ENCODE data around the gene XAF1.

Gene XAF1, protein sequence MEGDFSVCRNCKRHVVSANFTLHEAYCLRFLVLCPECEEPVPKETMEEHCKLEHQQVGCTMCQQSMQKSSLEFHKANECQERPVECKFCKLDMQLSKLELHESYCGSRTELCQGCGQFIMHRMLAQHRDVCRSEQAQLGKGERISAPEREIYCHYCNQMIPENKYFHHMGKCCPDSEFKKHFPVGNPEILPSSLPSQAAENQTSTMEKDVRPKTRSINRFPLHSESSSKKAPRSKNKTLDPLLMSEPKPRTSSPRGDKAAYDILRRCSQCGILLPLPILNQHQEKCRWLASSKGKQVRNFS

DNA sequence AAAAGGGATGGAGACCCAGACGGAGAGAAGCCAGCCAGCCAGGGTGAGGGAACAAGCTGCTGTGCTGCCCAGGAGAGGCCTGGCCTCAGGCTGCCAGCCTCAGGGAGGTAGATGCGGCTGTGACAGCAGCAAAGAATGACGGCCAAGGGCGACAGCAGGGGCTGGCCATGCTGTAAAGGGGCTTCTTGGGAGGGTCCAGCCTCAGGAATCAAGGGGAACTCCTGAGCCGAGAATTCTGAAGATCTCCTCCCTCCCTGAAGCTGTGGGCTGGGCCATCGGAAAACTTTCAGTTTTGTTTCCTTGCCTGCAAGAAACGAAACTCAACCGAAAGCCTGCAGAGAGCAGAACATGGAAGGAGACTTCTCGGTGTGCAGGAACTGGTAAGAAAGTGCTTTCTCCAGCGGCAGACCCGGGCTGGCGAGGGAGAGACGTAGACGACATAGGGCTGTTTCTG, at the start of gene XAF1:
Gene XAF1, plus strand, starts transcription at position 316 of the 454 bp plus-strand sequence. Its CDS starts 33 bp downstream, at position 349.
- Histone ChIP-seq H3K27me3 (ENCODE audit: low read depth, low read length) (no peaks in the 10 kb centered on the region), H3K4me1 (ENCODE audit: low read length) (peaks cover 6% of the 10 kb centered on the region; the same call in 1 of the 2 replicates), H2AFZ (ENCODE audit: low read depth, low read length) (peak within 1 kb of the TSS; percentile 75; the same call in 1 of the 2 replicates), H3K27ac (ENCODE audit: low read length) (no peak within 1 kb of the TSS), H3K9me3 (ENCODE audit: insufficient read depth, low read length) (no peaks in the 10 kb centered on the region), H3K9ac (ENCODE audit: low read length) (peak within 1 kb of the TSS; percentile 19; the same call in 1 of the 2 replicates), H3K4me2 (ENCODE audit: low read length) (peak within 1 kb of the TSS; percentile 64), H3K79me2 (ENCODE audit: low read length) (no peaks in the 10 kb centered on the region), H3K4me3 (ENCODE audit: low read length) (peak within 1 kb of the TSS; percentile 67), H4K20me1 (ENCODE audit: insufficient read depth, low read length) (no peaks in the 10 kb centered on the region), H3K36me3 (replicated peaks; ENCODE audit: low read depth, low read length) (no peaks in the 10 kb centered on the region)
- no peak for TF ChIP-seq EZH2phosphoT487 (IDR thresholded peaks at IDR 0.05; ENCODE audit: low read depth)
- TF ChIP-seq, protein P1, sequence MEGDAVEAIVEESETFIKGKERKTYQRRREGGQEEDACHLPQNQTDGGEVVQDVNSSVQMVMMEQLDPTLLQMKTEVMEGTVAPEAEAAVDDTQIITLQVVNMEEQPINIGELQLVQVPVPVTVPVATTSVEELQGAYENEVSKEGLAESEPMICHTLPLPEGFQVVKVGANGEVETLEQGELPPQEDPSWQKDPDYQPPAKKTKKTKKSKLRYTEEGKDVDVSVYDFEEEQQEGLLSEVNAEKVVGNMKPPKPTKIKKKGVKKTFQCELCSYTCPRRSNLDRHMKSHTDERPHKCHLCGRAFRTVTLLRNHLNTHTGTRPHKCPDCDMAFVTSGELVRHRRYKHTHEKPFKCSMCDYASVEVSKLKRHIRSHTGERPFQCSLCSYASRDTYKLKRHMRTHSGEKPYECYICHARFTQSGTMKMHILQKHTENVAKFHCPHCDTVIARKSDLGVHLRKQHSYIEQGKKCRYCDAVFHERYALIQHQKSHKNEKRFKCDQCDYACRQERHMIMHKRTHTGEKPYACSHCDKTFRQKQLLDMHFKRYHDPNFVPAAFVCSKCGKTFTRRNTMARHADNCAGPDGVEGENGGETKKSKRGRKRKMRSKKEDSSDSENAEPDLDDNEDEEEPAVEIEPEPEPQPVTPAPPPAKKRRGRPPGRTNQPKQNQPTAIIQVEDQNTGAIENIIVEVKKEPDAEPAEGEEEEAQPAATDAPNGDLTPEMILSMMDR (IDR thresholded peaks at IDR 0.05; ENCODE audit: low read depth, low read length): no peak

DNA sequence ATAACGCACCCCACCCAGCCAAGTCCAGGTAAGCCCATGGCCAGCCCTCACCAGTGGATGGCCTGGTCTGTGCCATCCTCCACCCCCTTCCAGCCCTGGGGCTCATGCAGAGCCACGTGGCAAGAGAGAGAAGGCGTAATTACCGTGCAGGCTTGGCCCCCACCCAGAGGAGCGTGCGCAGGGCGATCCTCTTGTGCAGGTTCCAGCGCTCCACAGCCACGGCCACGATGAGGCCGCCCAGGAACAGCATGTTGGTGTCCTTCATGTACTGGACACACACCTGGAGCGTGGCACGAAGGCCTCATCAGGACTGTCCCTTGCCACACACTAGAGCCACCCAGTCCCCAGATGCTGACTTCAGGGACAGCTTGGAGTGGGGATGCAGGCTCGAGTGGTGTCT, 49.3 kb upstream of the XAF1 start:
- Histone ChIP-seq H3K27ac (ENCODE audit: low read length) (no peak overlapping the region), H2AFZ (ENCODE audit: low read depth, low read length) (no peak overlapping the region), H3K79me2 (ENCODE audit: low read length) (no peaks in the 10 kb centered on the region), H4K20me1 (ENCODE audit: insufficient read depth, low read length) (no peaks in the 10 kb centered on the region), H3K4me2 (ENCODE audit: low read length) (no peak overlapping the region), H3K9ac (ENCODE audit: low read length) (no peak overlapping the region), H3K4me1 (ENCODE audit: low read length) (no peaks in the 10 kb centered on the region), H3K4me3 (ENCODE audit: low read length) (no peak overlapping the region), H3K9me3 (ENCODE audit: insufficient read depth, low read length) (no peaks in the 10 kb centered on the region), H3K27me3 (ENCODE audit: low read depth, low read length) (no peaks in the 10 kb centered on the region), H3K36me3 (replicated peaks; ENCODE audit: low read depth, low read length) (no peaks in the 10 kb centered on the region)
- TF ChIP-seq EZH2phosphoT487 (IDR thresholded peaks at IDR 0.05; ENCODE audit: low read depth): no peak
- TF ChIP-seq, protein P1 (IDR thresholded peaks at IDR 0.05; ENCODE audit: low read depth, low read length): no peak

DNA sequence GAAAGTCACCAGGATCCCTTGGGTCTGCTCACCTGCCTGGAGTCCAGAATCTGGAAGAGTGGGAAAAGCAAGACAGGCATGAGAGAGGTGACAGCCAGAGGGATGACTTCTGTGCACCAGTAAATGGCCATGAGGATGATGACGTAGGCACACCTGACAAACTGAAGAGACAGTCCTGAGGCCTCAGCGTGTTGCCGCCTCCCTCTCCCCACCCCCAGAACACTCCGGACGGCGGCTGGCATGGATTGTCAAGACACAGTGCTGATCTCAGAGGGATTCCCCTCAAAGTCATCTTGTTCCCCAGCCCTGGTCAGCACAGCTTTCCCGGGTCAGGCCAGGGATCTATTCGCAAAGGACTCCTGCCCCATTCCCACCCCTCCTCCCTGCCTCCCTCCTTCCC, 48.9 kb upstream of the XAF1 start:
- H3K9ac ChIP-seq (ENCODE audit: low read length): no peak overlapping the region
- H3K27ac ChIP-seq (ENCODE audit: low read length): no peak overlapping the region
- H3K36me3 ChIP-seq (replicated peaks; ENCODE audit: low read depth, low read length): no peaks in the 10 kb centered on the region
- no peak for TF ChIP-seq EZH2phosphoT487 (IDR thresholded peaks at IDR 0.05; ENCODE audit: low read depth)
- TF ChIP-seq, protein P1 (IDR thresholded peaks at IDR 0.05; ENCODE audit: low read depth, low read length): no peak
- H3K79me2 ChIP-seq (ENCODE audit: low read length): no peaks in the 10 kb centered on the region
- H4K20me1 ChIP-seq (ENCODE audit: insufficient read depth, low read length): no peaks in the 10 kb centered on the region
- no peaks in the 10 kb centered on the region for H3K9me3 ChIP-seq (ENCODE audit: insufficient read depth, low read length)
- no peaks in the 10 kb centered on the region for H3K27me3 ChIP-seq (ENCODE audit: low read depth, low read length)
- no peak overlapping the region for H2AFZ ChIP-seq (ENCODE audit: low read depth, low read length)
- no peak overlapping the region for H3K4me2 ChIP-seq (ENCODE audit: low read length)
- no peak overlapping the region for H3K4me3 ChIP-seq (ENCODE audit: low read length)
- no peaks in the 10 kb centered on the region for H3K4me1 ChIP-seq (ENCODE audit: low read length)

DNA sequence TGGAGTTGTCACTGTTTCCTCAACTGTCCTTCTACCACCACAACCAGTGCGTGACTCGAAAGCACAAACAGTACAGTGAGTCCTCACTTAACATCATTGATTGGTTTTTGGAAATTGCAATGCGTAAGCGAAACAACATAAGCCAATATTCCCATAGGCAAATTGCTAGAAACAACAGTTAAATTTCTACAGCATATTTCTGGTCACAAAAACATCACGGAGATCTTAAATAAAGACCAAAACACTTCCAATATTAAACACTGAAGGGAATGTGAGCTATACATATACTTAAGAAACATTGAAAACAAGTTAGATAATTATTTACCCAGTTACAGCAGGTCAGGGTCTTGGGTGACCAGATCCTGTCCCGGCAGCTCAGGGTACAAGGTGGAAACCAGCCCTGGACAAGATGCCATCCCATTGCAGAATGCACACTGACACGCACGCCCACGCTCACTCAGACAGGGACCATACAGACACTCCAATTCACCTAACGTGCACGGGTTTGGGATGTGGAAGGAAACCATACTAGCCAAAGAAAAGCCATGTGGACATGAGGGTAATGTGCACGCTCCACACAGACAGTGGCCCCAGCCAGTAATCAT, 47.4 kb upstream of the XAF1 start:
- Histone ChIP-seq H3K9ac (ENCODE audit: low read length) (no peak overlapping the region), H3K79me2 (ENCODE audit: low read length) (no peaks in the 10 kb centered on the region), H3K36me3 (replicated peaks; ENCODE audit: low read depth, low read length) (no peaks in the 10 kb centered on the region), H3K4me2 (ENCODE audit: low read length) (no peak overlapping the region), H2AFZ (ENCODE audit: low read depth, low read length) (no peak overlapping the region), H3K4me1 (ENCODE audit: low read length) (no peaks in the 10 kb centered on the region), H3K27me3 (ENCODE audit: low read depth, low read length) (no peaks in the 10 kb centered on the region), H3K9me3 (ENCODE audit: insufficient read depth, low read length) (no peaks in the 10 kb centered on the region), H3K27ac (ENCODE audit: low read length) (no peak overlapping the region), H4K20me1 (ENCODE audit: insufficient read depth, low read length) (no peaks in the 10 kb centered on the region), H3K4me3 (ENCODE audit: low read length) (no peak overlapping the region)
- TF ChIP-seq, protein P1 (IDR thresholded peaks at IDR 0.05; ENCODE audit: low read depth, low read length): no peak
- no peak for TF ChIP-seq EZH2phosphoT487 (IDR thresholded peaks at IDR 0.05; ENCODE audit: low read depth)

Measured in OCI-LY3 (cell line).